Activated CD4-positive, alpha-beta T cell treated with anti-CD3 and anti-CD28 coated beads, Interleukin-2, amount 10 ng/mL, durations not matched to agents 7 days and 5 days (primary cell): ENCODE results near the gene B4GALT3. TPM values are rescaled to one million over a fixed set of nuclear protein-coding genes. Genes with fewer than 3 reads are reported as not detected.
"Not testable (repeated sequence)": the region's sequence is repeated elsewhere in the genome, so short reads cannot be mapped to it uniquely, and the experiment has no call there.

Experiments used
- CTCF ChIA-PET: fragments of 350-600 bp; sonication (Branson Sonifier 250); formaldehyde crosslinking; loops from one replicate; lab custom pipeline; 2021; ENCODE audit warnings: antibody characterized with exemption; lab: Charles Lee
- POLR2A ChIA-PET: fragments of 350-600 bp; sonication (Branson Sonifier 250); formaldehyde crosslinking; loops from one replicate; lab custom pipeline; 2021; ENCODE audit warnings: antibody characterized with exemption; lab: Charles Lee
- DNase-seq: peaks from one replicate; pipeline ENCODE4 v3.0.0-alpha.2; 2020
- H3K27ac Mint-ChIP-seq: one replicate; pipeline ENCODE4 v1.8.0; 2021; ENCODE audit warnings: mild to moderate bottlenecking, moderate library complexity, mixed read lengths
- H3K27me3 Mint-ChIP-seq: one replicate; pipeline ENCODE4 v1.8.0; 2021; ENCODE audit warnings: mixed read lengths
- H3K36me3 Mint-ChIP-seq: one replicate; pipeline ENCODE4 v1.8.0; 2021; ENCODE audit warnings: low read depth, mixed read lengths
- H3K4me1 Mint-ChIP-seq: one replicate; pipeline ENCODE4 v1.8.0; 2021; ENCODE audit warnings: mixed read lengths
- H3K4me3 Mint-ChIP-seq: one replicate; pipeline ENCODE4 v1.8.0; 2021; ENCODE audit warnings: mild to moderate bottlenecking, moderate library complexity, mixed read lengths
- H3K9me3 Mint-ChIP-seq: one replicate; pipeline ENCODE4 v1.8.0; 2021; ENCODE audit warnings: mixed read lengths
- total RNA-seq, 2 experiments: library from RNA; stranded (reverse); gene quantifications; one replicate each; pipeline ENCODE4 v1.2.3, GENCODE V29; 2021

Gene B4GALT3
- 10 to 100 TPM; 43.1 to 48.6 TPM for total RNA-seq

GRCh38 chr1:161177112-161177935 lies at the start of gene B4GALT3:
TSS of gene B4GALT3 (minus strand) at chr1:161177507. CDS start at chr1:161176060, 1,447 bp downstream.
- ChIA-PET POLR2A (no interaction called here), CTCF (interaction anchor here (1.4 to 3.2 kb wide), 7 partner anchors 9 to 205 kb away, joined by 3 to 23 read pairs (median 5); partner anchors contain the start of genes PPOX and UFC1)
- H3K4me3 Mint-ChIP-seq = peak within 1 kb of the TSS; percentile 96
- H3K27me3 Mint-ChIP-seq = no peaks in the 10 kb centered on the region
- H3K4me1 Mint-ChIP-seq = peaks cover 74% of the 10 kb centered on the region
- H3K36me3 Mint-ChIP-seq = peaks cover 43% of the 10 kb centered on the region
- peak within 1 kb of the TSS; percentile 99 for H3K27ac Mint-ChIP-seq
- H3K9me3 Mint-ChIP-seq = no peaks in the 10 kb centered on the region
- DNase-seq = peak; percentile 92

GRCh38 chr1:161226759-161227158 lies 49.5 kb upstream of the B4GALT3 start:
- no peaks in the 10 kb centered on the region for H3K27me3 Mint-ChIP-seq
- POLR2A ChIA-PET = no interaction called here
- peak overlapping the region; percentile 95 for H3K4me3 Mint-ChIP-seq
- DNase-seq = no peak
- no peaks in the 10 kb centered on the region for H3K9me3 Mint-ChIP-seq
- H3K27ac Mint-ChIP-seq = peak overlapping the region; percentile 93
- peaks cover 48% of the 10 kb centered on the region for H3K4me1 Mint-ChIP-seq
- CTCF ChIA-PET = interaction anchor here (0.6 to 4.4 kb wide), 18 partner anchors 9 to 157 kb away, joined by 3 to 38 read pairs (median 9); partner anchors contain the start of genes CFAP126, FCER1G, PPOX and SDHC
- H3K36me3 Mint-ChIP-seq = peaks cover 21% of the 10 kb centered on the region

- peak overlapping the region; percentile 95 for H3K4me3 Mint-ChIP-seq
- H3K4me1 Mint-ChIP-seq = peaks cover 48% of the 10 kb centered on the region
- H3K36me3 Mint-ChIP-seq = peaks cover 21% of the 10 kb centered on the region
- no peaks in the 10 kb centered on the region for H3K9me3 Mint-ChIP-seq
- peak overlapping the region; percentile 93 for H3K27ac Mint-ChIP-seq
- ChIA-PET POLR2A (interaction anchor here (1.3 kb wide), 1 partner anchor 24 kb away, joined by 6 read pairs; the partner anchor contains the start of gene NDUFS2), CTCF (interaction anchor here (0.5 to 4.4 kb wide), 35 partner anchors 9 to 524 kb away, joined by 3 to 38 read pairs (median 6); partner anchors contain the start of genes CFAP126, FCER1G, NDUFS2 and NR1I3)
- DNase-seq = no peak
- no peaks in the 10 kb centered on the region for H3K27me3 Mint-ChIP-seq
Observed at GRCh38 chr1:161226320-161226711, 49.0 kb upstream of the B4GALT3 start.

- peak; percentile 94 for DNase-seq
- Mint-ChIP-seq H3K36me3 (peaks cover 20% of the 10 kb centered on the region), H3K27ac (peak within 1 kb of the TSS; percentile 93), H3K4me1 (peaks cover 44% of the 10 kb centered on the region), H3K9me3 (no peaks in the 10 kb centered on the region), H3K27me3 (no peaks in the 10 kb centered on the region), H3K4me3 (peak within 1 kb of the TSS; percentile 95)
- ChIA-PET POLR2A (interaction anchor here (0.7 to 1.3 kb wide), 4 partner anchors 23 to 88 kb away, joined by 4 to 6 read pairs (median 4); partner anchors contain the start of genes NDUFS2, PPOX and SDHC), CTCF (interaction anchor here (0.5 to 4.4 kb wide), 46 partner anchors 10 to 541 kb away, joined by 3 to 38 read pairs (median 4); partner anchors contain the start of genes CFAP126, DEDD, FCER1G and NDUFS2)
Observed at GRCh38 chr1:161225534-161226319, 48.4 kb upstream of the B4GALT3 start, which contains the start of gene TOMM40L. TSS of gene TOMM40L (plus strand) at chr1:161226060. CDS start at chr1:161226490, 430 bp downstream.

GRCh38 chr1:161225178-161225533 lies 47.8 kb upstream of the B4GALT3 start:
- DNase-seq = no peak
- H3K4me3 Mint-ChIP-seq = peak overlapping the region; percentile 95
- H3K27ac Mint-ChIP-seq = peak overlapping the region; percentile 93
- POLR2A ChIA-PET = interaction anchor here (0.7 to 1.3 kb wide), 4 partner anchors 23 to 89 kb away, joined by 4 to 6 read pairs (median 4); partner anchors contain the start of genes NDUFS2, PPOX and SDHC
- H3K4me1 Mint-ChIP-seq = peaks cover 45% of the 10 kb centered on the region
- H3K9me3 Mint-ChIP-seq = no peaks in the 10 kb centered on the region
- H3K36me3 Mint-ChIP-seq = peaks cover 17% of the 10 kb centered on the region
- no peaks in the 10 kb centered on the region for H3K27me3 Mint-ChIP-seq
- CTCF ChIA-PET = interaction anchor here (0.6 to 4.4 kb wide), 37 partner anchors 9 to 540 kb away, joined by 3 to 38 read pairs (median 5); partner anchors contain the start of genes CFAP126, DEDD, FCER1G and NDUFS2

- DNase-seq, H3K9me3 Mint-ChIP-seq, POLR2A ChIA-PET, H3K27me3 Mint-ChIP-seq, H3K4me3 Mint-ChIP-seq: not testable (repeated sequence)
- CTCF ChIA-PET = interaction anchor here (1.2 to 4.4 kb wide), 11 partner anchors 9 to 174 kb away, joined by 3 to 23 read pairs (median 14); partner anchors contain the start of genes FCER1G and NR1I3
- H3K4me1 Mint-ChIP-seq = peaks cover 45% of the 10 kb centered on the region
- H3K27ac Mint-ChIP-seq = peak overlapping the region; percentile 93
- H3K36me3 Mint-ChIP-seq = peaks cover 17% of the 10 kb centered on the region
Observed at GRCh38 chr1:161224695-161225087, 47.4 kb upstream of the B4GALT3 start.

- no peak overlapping the region for H3K27ac Mint-ChIP-seq
- CTCF ChIA-PET = interaction anchor here (0.8 to 4.4 kb wide), 9 partner anchors 8 to 174 kb away, joined by 3 to 23 read pairs (median 14); partner anchors contain the start of gene FCER1G
Observed at GRCh38 chr1:161223805-161224694, 46.7 kb upstream of the B4GALT3 start.

GRCh38 chr1:161222175-161223019 lies 45.1 kb upstream of the B4GALT3 start:
- POLR2A ChIA-PET = no interaction called here
- H3K9me3 Mint-ChIP-seq = no peaks in the 10 kb centered on the region
- no peaks in the 10 kb centered on the region for H3K27me3 Mint-ChIP-seq
- no peak overlapping the region for H3K4me3 Mint-ChIP-seq
- H3K27ac Mint-ChIP-seq = no peak overlapping the region
- H3K36me3 Mint-ChIP-seq = peaks cover under 1% of the 10 kb centered on the region
- H3K4me1 Mint-ChIP-seq = peaks cover 51% of the 10 kb centered on the region
- CTCF ChIA-PET = interaction anchor here (0.6 to 3.0 kb wide), 6 partner anchors 8 to 160 kb away, joined by 3 to 14 read pairs (median 4); no protein-coding TSS in a partner anchor
- DNase-seq = no peak

More at GRCh38 chr1:161223805-161224694, 46.7 kb upstream of the B4GALT3 start:
- Mint-ChIP-seq H3K4me1 (peaks cover 48% of the 10 kb centered on the region), H3K4me3 (no peak overlapping the region), H3K9me3 (no peaks in the 10 kb centered on the region), H3K36me3 (peaks cover 13% of the 10 kb centered on the region), H3K27me3 (no peaks in the 10 kb centered on the region)
- POLR2A ChIA-PET = no interaction called here
- no peak for DNase-seq

GRCh38 chr1:161220002-161220401 lies 42.7 kb upstream of the B4GALT3 start:
- Mint-ChIP-seq H3K9me3 (no peaks in the 10 kb centered on the region), H3K27ac (no peak overlapping the region), H3K36me3 (peaks cover 5% of the 10 kb centered on the region), H3K27me3 (no peaks in the 10 kb centered on the region), H3K4me1 (peaks cover 44% of the 10 kb centered on the region), H3K4me3 (no peak overlapping the region)
- ChIA-PET CTCF (interaction anchor here (1.0 to 3.6 kb wide), 9 partner anchors 10 to 162 kb away, joined by 3 to 21 read pairs (median 4); partner anchors contain the start of genes NDUFS2, NIT1 and PFDN2), POLR2A (no interaction called here)
- DNase-seq = no peak

GRCh38 chr1:161219078-161219892 lies 42.0 kb upstream of the B4GALT3 start:
- Mint-ChIP-seq H3K36me3 (peaks cover 10% of the 10 kb centered on the region), H3K9me3 (no peaks in the 10 kb centered on the region), H3K4me3 (no peak overlapping the region), H3K27me3 (no peaks in the 10 kb centered on the region), H3K4me1 (peaks cover 46% of the 10 kb centered on the region), H3K27ac (no peak overlapping the region)
- ChIA-PET POLR2A (no interaction called here), CTCF (interaction anchor here (1.0 to 3.6 kb wide), 8 partner anchors 10 to 163 kb away, joined by 3 to 21 read pairs (median 4); partner anchors contain the start of genes NDUFS2, NIT1 and PFDN2)
- DNase-seq = no peak
